Endothelial cell of umbilical vein (primary cell): ENCODE measurements around the gene C11orf65. TPM values are rescaled to one million over a fixed set of nuclear protein-coding genes. Genes with fewer than 3 reads are reported as not detected.

Source experiments
- BruUV-seq: library from RNA; stranded (reverse); fragments of 400-500 nt; replicated peaks from 2 replicates; lab custom pipeline; 2021; lab: Mats Ljungman, UMichigan
- CTCF ChIA-PET: fragments of 300-600, 350-600 bp; sonication (Branson Sonifier 250); formaldehyde crosslinking; loops from one replicate; lab custom pipeline; 2021; ENCODE audit warnings: antibody characterized with exemption, inconsistent platforms; lab: Charles Lee
- POLR2A ChIA-PET: fragments of 300-600, 350-600 bp; sonication (Branson Sonifier 250); formaldehyde crosslinking; loops from one replicate; lab custom pipeline; 2021; ENCODE audit warnings: antibody characterized with exemption, inconsistent platforms; lab: Charles Lee
- DNase-seq: peaks from one replicate; pipeline ENCODE4 v3.0.0-alpha.2; 2011; ENCODE audit warnings: low read depth, low spot score
- FAIRE-seq: peaks from 2 replicates; lab custom pipeline; 2011; peaks lifted over from hg19 to GRCh38; lab: Jason Lieb, UNC
- H2AFZ ChIP-seq: 2 replicates; pipeline ENCODE4 v1.6.0; 2012; ENCODE audit warnings: low read depth, low read length, control low read depth, inconsistent platforms
- H3K27ac ChIP-seq: 2 replicates; pipeline ENCODE4 v1.5.1; 2011; ENCODE audit warnings: low read depth, mild to moderate bottlenecking, control low read depth, low read length, moderate library complexity; ENCODE audit not compliant: insufficient read depth
- H3K27me3 ChIP-seq, 2 experiments: 2 replicates each; pipeline versions ENCODE4 v1.6.0 to v1.6.1; 2011; ENCODE audit warnings: low read length in 2 of 2, mixed read lengths in 1 of 2; ENCODE audit not compliant: control insufficient read depth in 2 of 2, insufficient read depth in 2 of 2
- H3K36me3 ChIP-seq, 2 experiments: 2 replicates in 1 of 2; 3 replicates in 1 of 2; pipeline ENCODE4 v1.5.1; 2011; ENCODE audit warnings: low read length in 2 of 2, mild to moderate bottlenecking in 1 of 2, moderate library complexity in 1 of 2; ENCODE audit not compliant: control insufficient read depth in 2 of 2, insufficient read depth in 2 of 2; ENCODE audit errors: extremely low read depth in 1 of 2
- H3K4me1 ChIP-seq: 3 replicates; pipeline ENCODE4 v1.5.1; 2011; ENCODE audit warnings: mild to moderate bottlenecking, low read length; ENCODE audit not compliant: control insufficient read depth, insufficient read depth; ENCODE audit errors: extremely low read depth
- H3K4me2 ChIP-seq: 2 replicates; pipeline ENCODE4 v1.6.1; 2011; ENCODE audit warnings: low read length, control low read depth, mixed read lengths; ENCODE audit not compliant: insufficient read depth
- H3K4me3 ChIP-seq, 3 experiments: fragments of 200-600 bp in 1 of 3; sonication (generic), shearing (Covaris generic) in 1 of 3; replicated peaks in 1 of 3; 2 replicates each; pipeline ENCODE4 v1.5.1; 2011 to 2016; ENCODE audit warnings: control low read depth in 3 of 3, low read length in 3 of 3, mild to moderate bottlenecking in 2 of 3, inconsistent platforms in 1 of 3, low read depth in 1 of 3, moderate library complexity in 1 of 3; ENCODE audit not compliant: insufficient read depth in 1 of 3
- H3K79me2 ChIP-seq: 2 replicates; pipeline ENCODE4 v1.6.0; 2012; ENCODE audit warnings: low read length, inconsistent platforms; ENCODE audit not compliant: control insufficient read depth, insufficient read depth
- H3K9ac ChIP-seq: replicated peaks from 2 replicates; pipeline ENCODE3; 2011; ENCODE audit warnings: low read length, control low read depth; ENCODE audit not compliant: insufficient read depth; ENCODE audit errors: extremely low read depth
- H3K9me1 ChIP-seq: replicated peaks from 3 replicates; pipeline ENCODE4 v1.6.0; 2011; ENCODE audit warnings: mild to moderate bottlenecking, low read length; ENCODE audit not compliant: control insufficient read depth, insufficient read depth; ENCODE audit errors: extremely low read depth
- H3K9me3 ChIP-seq: replicated peaks from 2 replicates; pipeline ENCODE4 v1.5.1; 2012; ENCODE audit warnings: low read length, inconsistent platforms; ENCODE audit not compliant: control insufficient read depth, insufficient read depth
- H4K20me1 ChIP-seq: replicated peaks from 2 replicates; pipeline ENCODE3; 2011; ENCODE audit warnings: mild to moderate bottlenecking, low read length; ENCODE audit not compliant: control insufficient read depth, insufficient read depth; ENCODE audit errors: extremely low read depth
- CTCF ChIP-seq, 2 donors: IDR thresholded peaks; 1 replicate in 1 of 2; 2 replicates in 1 of 2; pipeline ENCODE4 v1.5.1; 2011; ENCODE audit warnings: low read length in 2 of 2, mild to moderate bottlenecking in 2 of 2, moderate library complexity in 2 of 2, control low read depth in 1 of 2, inconsistent platforms in 1 of 2, low read depth in 1 of 2; ENCODE audit not compliant: insufficient read depth in 1 of 2; ENCODE audit errors: extremely low read depth in 1 of 2
- EZH2 ChIP-seq: IDR thresholded peaks from 2 replicates; pipeline ENCODE4 v1.6.1; 2012; ENCODE audit warnings: borderline replicate concordance, low read depth, mild to moderate bottlenecking, moderate library complexity, low read length, inconsistent platforms; ENCODE audit not compliant: severe bottlenecking
- FOS ChIP-seq: IDR thresholded peaks from 2 replicates; pipeline ENCODE4 v1.6.1; 2011; ENCODE audit warnings: mild to moderate bottlenecking, low read length, moderate library complexity, borderline replicate concordance; ENCODE audit not compliant: insufficient read depth
- GATA2 ChIP-seq: IDR thresholded peaks from 2 replicates; pipeline ENCODE4 v1.7.0; 2011; ENCODE audit warnings: low read depth, mild to moderate bottlenecking, moderate library complexity, mixed read lengths, low read length; ENCODE audit not compliant: insufficient read length, insufficient read depth
- JUN ChIP-seq: IDR thresholded peaks from 2 replicates; pipeline ENCODE4 v1.6.1; 2011; ENCODE audit warnings: borderline replicate concordance, low read depth; ENCODE audit not compliant: insufficient read length, insufficient read depth
- MAX ChIP-seq: IDR thresholded peaks from 2 replicates; pipeline ENCODE4 v1.6.1; 2011; ENCODE audit not compliant: insufficient read depth, insufficient read length
- MYC ChIP-seq: IDR thresholded peaks from one replicate; pipeline ENCODE4 v1.6.1; 2011; ENCODE audit warnings: mild to moderate bottlenecking, low read depth, low read length
- POLR2A ChIP-seq: IDR thresholded peaks from 2 replicates; pipeline ENCODE4 v1.6.1; 2012; ENCODE audit warnings: low read depth, mild to moderate bottlenecking, control low read depth, low read length
- POLR2AphosphoS5 ChIP-seq: IDR thresholded peaks from 2 replicates; pipeline ENCODE4 v1.6.1; 2012; ENCODE audit warnings: low read depth, mild to moderate bottlenecking, control low read depth, low read length, moderate library complexity; ENCODE audit not compliant: insufficient read depth
- dilution Hi-C: fragments of 300-500 bp; cut with MboI; formaldehyde crosslinking; loops from one replicate; pipeline ENCODE4 v1.15.0; 2019; ENCODE audit warnings: low sequenced_read_pairs; ENCODE audit not compliant: extremely low pct_ligation_motif_present
- intact Hi-C: fragments of 100-400 bp; cut with micrococcal nuclease; formaldehyde crosslinking; loops from one replicate; pipeline ENCODE4 v1.10.0; 2022
- polyA plus RNA-seq, 4 experiments: library from polyadenylated mRNA; depleted of rRNA in 3 of 4; stranded (reverse) in 3 of 4; unstranded in 1 of 4; fragments of >200 nt; gene quantifications; 2 replicates each; pipeline versions ENCODE4 v1.2.1 to v1.2.3, GENCODE V29; 2011 to 2012; ENCODE audit warnings: missing spikeins in 1 of 4
- total RNA-seq: library from RNA; stranded (reverse); gene quantifications from 2 replicates; pipeline ENCODE4 v1.2.3, GENCODE V29; 2021

C11orf65 gene
- total and polyA plus RNA-seq, 2 donors (not counting 3 experiments of a cell fraction or from before 2014, with no cell fraction given) = not detected

GRCh38 chr11:108468478-108468864 is 1.1 kb upstream of the C11orf65 start:
- ChIA-PET POLR2A (interaction anchor here (0.6 kb wide), 1 partner anchor 12 kb away, joined by 3 read pairs; no protein-coding TSS in a partner anchor), CTCF (no interaction called here)
- Histone ChIP-seq H3K4me1 (peaks cover 3% of the 10 kb centered on the region), H3K9me3 (no peaks in the 10 kb centered on the region), H3K4me3 (no peak overlapping the region), H3K36me3 (no peaks in the 10 kb centered on the region), H4K20me1 (no peaks in the 10 kb centered on the region), H3K27ac (no peak overlapping the region), H3K4me2 (no peak overlapping the region), H3K9ac (no peak overlapping the region), H2AFZ (no peak overlapping the region), H3K79me2 (no peaks in the 10 kb centered on the region), H3K9me1 (no peaks in the 10 kb centered on the region), H3K27me3 (no peaks in the 10 kb centered on the region)
- DNase-seq (no peak), FAIRE-seq (no peak)
- dilution Hi-C loops (no loop called here), intact Hi-C loops (loop anchor here (5.0 kb wide), 1 partner anchor 179 kb away; no protein-coding TSS in a partner anchor)
- TF ChIP-seq POLR2AphosphoS5 (no peak), JUN (no peak), CTCF (IDR thresholded peaks at IDR 0.05; ENCODE audit: extremely low read depth in 1 of 2, insufficient read depth in 1 of 2, low read depth in 1 of 2, low read length in 2 of 2) (no peak), MYC (no peak), FOS (no peak), POLR2A (no peak), EZH2 (no peak), GATA2 (no peak), MAX (no peak)
- BruUV-seq = no TSS peak
